Fibroblast of villous mesenchyme (primary cell): ENCODE data around the gene BANF2. TPM values are rescaled to one million over a fixed set of nuclear protein-coding genes. Genes with fewer than 3 reads are reported as not detected.

ENCODE experiments used
- DNase-seq: peaks from one replicate; pipeline ENCODE4 v3.0.0-alpha.2; 2010; ENCODE audit warnings: low read depth
- H3K4me3 ChIP-seq: 2 replicates; pipeline ENCODE4 v1.5.1; 2011; ENCODE audit warnings: low read depth, mild to moderate bottlenecking, low read length
- CTCF ChIP-seq: IDR thresholded peaks from 2 replicates; pipeline ENCODE4 v1.5.1; 2012; ENCODE audit warnings: low read depth, mild to moderate bottlenecking, low read length; ENCODE audit not compliant: insufficient read depth
- total RNA-seq: library from RNA; depleted of rRNA; stranded (reverse); fragments of >200 nt; gene quantifications from 2 replicates; pipeline ENCODE4 v1.2.3, GENCODE V29; 2012

BANF2 gene
- total RNA-seq, 1 donor, result not detected

- H3K4me3 ChIP-seq, result no peak overlapping the region
- TF ChIP-seq CTCF, result no peak
- no peak for DNase-seq
Measured at GRCh38 chr20:17671565-17671964, 28.2 kb upstream of the BANF2 start.

- no peak overlapping the region for H3K4me3 ChIP-seq
- DNase-seq, result no peak
- no peak for TF ChIP-seq CTCF
Measured at GRCh38 chr20:17673084-17673483, 26.7 kb upstream of the BANF2 start.

- H3K4me3 ChIP-seq, result no peak overlapping the region
- DNase-seq, result peak; percentile 66
- TF ChIP-seq CTCF, result no peak
Measured at GRCh38 chr20:17674722-17675518, 24.8 kb upstream of the BANF2 start.

GRCh38 chr20:17675519-17676377, 24.0 kb upstream of the BANF2 start:
- no peak overlapping the region for H3K4me3 ChIP-seq
- no peak for TF ChIP-seq CTCF
- DNase-seq, result peak; percentile 65

- no peak overlapping the region for H3K4me3 ChIP-seq
- TF ChIP-seq CTCF, result no peak
- no peak for DNase-seq
Measured at GRCh38 chr20:17676378-17676759, 23.4 kb upstream of the BANF2 start.

- DNase-seq, result peak; percentile 32
- no peak overlapping the region for H3K4me3 ChIP-seq
- no peak for TF ChIP-seq CTCF
Measured at GRCh38 chr20:17676942-17677341, 22.8 kb upstream of the BANF2 start.
